ENCODE measurements around the gene HELZ2. TPM values are rescaled to one million over a fixed set of nuclear protein-coding genes. Genes with fewer than 3 reads are reported as not detected.

HELZ2 gene
- total RNA-seq, 1 experiment from 2014 or later: 27.5 TPM

DNA sequence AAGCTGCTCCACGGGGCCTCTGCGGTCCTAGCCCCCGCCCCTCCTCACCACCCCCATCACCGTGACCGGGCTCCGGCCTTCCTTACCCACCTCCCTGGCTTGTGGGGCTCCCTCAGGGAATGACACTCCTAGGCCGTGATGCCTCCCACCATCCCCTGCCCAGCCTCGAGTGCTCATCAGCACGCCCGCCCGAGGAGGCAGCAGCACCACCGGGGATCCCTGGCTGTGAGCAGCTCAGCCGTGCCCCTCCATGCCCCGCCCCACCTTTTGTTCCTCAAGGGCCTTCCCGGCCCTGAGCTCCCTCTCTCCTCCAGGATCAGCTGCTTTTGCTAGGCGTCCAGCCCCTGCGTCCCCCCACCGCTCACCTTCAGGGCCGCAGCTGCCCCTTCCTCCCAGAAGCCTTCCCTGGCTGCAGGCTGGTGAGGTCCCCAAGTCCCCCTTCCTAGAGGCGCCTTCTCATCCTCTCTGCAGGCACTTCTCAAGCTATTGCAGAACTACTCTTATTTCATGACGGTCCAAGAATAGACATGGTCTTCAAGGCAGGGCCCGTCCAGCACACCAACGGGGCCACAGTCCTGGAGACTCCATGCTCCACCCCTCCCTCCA is 17.1 kb downstream of the HELZ2 start:
- Mint-ChIP-seq H3K27me3 (ENCODE audit: low read depth) (no peaks in the 10 kb centered on the region), H3K27ac (peak overlapping the region; percentile 92; the same call in 1 of the 2 replicates), H3K9me3 (no peaks in the 10 kb centered on the region), H3K4me3 (no peak overlapping the region), H3K36me3 (peaks cover 3% of the 10 kb centered on the region), H3K4me1 (peaks cover 12% of the 10 kb centered on the region)
- CTCF ChIA-PET: interaction anchor here (0.6 to 3.9 kb wide), 3 partner anchors 12 to 417 kb away, joined by 3 to 34 read pairs (median 3); partner anchors contain the start of gene PTK6
- TF ChIP-seq ZBTB21 (CRISPR knock-in tag; IDR thresholded peaks at IDR 0.05; ENCODE audit: borderline replicate concordance): no peak
- no peak for TF ChIP-seq KAT7 (CRISPR knock-in tag; IDR thresholded peaks at IDR 0.05; ENCODE audit: borderline replicate concordance)
- TF ChIP-seq, protein P1, sequence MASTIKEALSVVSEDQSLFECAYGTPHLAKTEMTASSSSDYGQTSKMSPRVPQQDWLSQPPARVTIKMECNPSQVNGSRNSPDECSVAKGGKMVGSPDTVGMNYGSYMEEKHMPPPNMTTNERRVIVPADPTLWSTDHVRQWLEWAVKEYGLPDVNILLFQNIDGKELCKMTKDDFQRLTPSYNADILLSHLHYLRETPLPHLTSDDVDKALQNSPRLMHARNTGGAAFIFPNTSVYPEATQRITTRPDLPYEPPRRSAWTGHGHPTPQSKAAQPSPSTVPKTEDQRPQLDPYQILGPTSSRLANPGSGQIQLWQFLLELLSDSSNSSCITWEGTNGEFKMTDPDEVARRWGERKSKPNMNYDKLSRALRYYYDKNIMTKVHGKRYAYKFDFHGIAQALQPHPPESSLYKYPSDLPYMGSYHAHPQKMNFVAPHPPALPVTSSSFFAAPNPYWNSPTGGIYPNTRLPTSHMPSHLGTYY (CRISPR knock-in tag; IDR thresholded peaks at IDR 0.05): no peak
- no peak for TF ChIP-seq JUN (CRISPR knock-in tag; IDR thresholded peaks at IDR 0.05)
- TF ChIP-seq, protein P2, sequence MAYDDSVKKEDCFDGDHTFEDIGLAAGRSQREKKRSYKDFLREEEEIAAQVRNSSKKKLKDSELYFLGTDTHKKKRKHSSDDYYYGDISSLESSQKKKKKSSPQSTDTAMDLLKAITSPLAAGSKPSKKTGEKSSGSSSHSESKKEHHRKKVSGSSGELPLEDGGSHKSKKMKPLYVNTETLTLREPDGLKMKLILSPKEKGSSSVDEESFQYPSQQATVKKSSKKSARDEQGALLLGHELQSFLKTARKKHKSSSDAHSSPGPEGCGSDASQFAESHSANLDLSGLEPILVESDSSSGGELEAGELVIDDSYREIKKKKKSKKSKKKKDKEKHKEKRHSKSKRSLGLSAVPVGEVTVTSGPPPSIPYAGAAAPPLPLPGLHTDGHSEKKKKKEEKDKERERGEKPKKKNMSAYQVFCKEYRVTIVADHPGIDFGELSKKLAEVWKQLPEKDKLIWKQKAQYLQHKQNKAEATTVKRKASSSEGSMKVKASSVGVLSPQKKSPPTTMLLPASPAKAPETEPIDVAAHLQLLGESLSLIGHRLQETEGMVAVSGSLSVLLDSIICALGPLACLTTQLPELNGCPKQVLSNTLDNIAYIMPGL (CRISPR knock-in tag; IDR thresholded peaks at IDR 0.05): no peak
- no peak for TF ChIP-seq ZNF671 (CRISPR knock-in tag; IDR thresholded peaks at IDR 0.05)
- TF ChIP-seq RELA (CRISPR knock-in tag; IDR thresholded peaks at IDR 0.05; ENCODE audit: borderline replicate concordance): no peak
- TF ChIP-seq, protein P3, sequence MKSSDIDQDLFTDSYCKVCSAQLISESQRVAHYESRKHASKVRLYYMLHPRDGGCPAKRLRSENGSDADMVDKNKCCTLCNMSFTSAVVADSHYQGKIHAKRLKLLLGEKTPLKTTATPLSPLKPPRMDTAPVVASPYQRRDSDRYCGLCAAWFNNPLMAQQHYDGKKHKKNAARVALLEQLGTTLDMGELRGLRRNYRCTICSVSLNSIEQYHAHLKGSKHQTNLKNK (CRISPR knock-in tag; IDR thresholded peaks at IDR 0.05): no peak
- no peak for TF ChIP-seq NR3C1 (CRISPR knock-in tag; conservative IDR thresholded peaks at IDR 0.05; ENCODE audit: low read depth)
- no peak for TF ChIP-seq SOX15 (CRISPR knock-in tag; IDR thresholded peaks at IDR 0.05)
- TF ChIP-seq ZNF232 (CRISPR knock-in tag; IDR thresholded peaks at IDR 0.05): no peak
- no peak for DNase-seq (ENCODE audit: low spot score)
- ATAC-seq: no peak
- POLR2A ChIA-PET: interaction anchor here (0.8 kb wide), 1 partner anchor 16 kb away, joined by 3 read pairs; the partner anchor contains the start of gene HELZ2

DNA sequence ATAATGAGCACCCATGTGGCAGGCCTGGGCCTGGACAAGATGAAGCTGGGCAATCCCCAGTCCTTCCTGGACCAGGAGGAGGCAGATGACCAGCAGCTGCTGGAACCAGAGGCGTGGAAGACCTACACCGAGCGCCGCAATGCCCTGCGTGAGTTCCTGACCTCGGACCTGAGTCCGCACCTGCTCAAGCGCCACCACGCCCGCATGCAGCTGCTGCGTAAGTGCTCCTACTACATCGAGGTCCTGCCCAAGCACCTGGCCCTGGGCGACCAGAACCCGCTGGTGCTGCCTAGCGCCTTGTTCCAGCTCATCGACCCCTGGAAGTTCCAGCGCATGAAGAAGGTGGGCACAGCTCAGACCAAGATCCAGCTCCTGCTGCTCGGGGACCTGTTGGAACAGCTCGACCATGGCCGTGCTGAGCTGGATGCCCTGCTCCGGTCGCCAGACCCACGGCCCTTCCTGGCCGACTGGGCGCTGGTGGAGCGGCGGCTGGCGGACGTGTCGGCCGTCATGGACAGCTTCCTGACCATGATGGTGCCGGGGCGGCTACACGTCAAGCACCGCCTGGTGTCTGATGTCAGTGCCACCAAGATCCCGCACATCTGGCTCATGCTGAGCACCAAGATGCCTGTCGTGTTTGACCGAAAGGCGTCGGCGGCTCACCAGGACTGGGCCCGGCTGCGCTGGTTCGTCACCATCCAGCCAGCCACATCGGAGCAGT is 18.2 kb downstream of the HELZ2 start:
- no peak for ATAC-seq
- peaks cover 3% of the 10 kb centered on the region for H3K36me3 Mint-ChIP-seq
- POLR2A ChIA-PET: interaction anchor here (0.8 kb wide), 1 partner anchor 44 kb away, joined by 3 read pairs; no protein-coding TSS in a partner anchor
- TF ChIP-seq, protein P4, sequence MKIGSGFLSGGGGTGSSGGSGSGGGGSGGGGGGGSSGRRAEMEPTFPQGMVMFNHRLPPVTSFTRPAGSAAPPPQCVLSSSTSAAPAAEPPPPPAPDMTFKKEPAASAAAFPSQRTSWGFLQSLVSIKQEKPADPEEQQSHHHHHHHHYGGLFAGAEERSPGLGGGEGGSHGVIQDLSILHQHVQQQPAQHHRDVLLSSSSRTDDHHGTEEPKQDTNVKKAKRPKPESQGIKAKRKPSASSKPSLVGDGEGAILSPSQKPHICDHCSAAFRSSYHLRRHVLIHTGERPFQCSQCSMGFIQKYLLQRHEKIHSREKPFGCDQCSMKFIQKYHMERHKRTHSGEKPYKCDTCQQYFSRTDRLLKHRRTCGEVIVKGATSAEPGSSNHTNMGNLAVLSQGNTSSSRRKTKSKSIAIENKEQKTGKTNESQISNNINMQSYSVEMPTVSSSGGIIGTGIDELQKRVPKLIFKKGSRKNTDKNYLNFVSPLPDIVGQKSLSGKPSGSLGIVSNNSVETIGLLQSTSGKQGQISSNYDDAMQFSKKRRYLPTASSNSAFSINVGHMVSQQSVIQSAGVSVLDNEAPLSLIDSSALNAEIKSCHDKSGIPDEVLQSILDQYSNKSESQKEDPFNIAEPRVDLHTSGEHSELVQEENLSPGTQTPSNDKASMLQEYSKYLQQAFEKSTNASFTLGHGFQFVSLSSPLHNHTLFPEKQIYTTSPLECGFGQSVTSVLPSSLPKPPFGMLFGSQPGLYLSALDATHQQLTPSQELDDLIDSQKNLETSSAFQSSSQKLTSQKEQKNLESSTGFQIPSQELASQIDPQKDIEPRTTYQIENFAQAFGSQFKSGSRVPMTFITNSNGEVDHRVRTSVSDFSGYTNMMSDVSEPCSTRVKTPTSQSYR (CRISPR knock-in tag; IDR thresholded peaks at IDR 0.05): no peak
- no peak for TF ChIP-seq TEAD4 (CRISPR knock-in tag; IDR thresholded peaks at IDR 0.05)
- no peak for TF ChIP-seq ZNF423 (CRISPR knock-in tag; IDR thresholded peaks at IDR 0.05)
- no peak for TF ChIP-seq MXD4 (CRISPR knock-in tag; IDR thresholded peaks at IDR 0.05; ENCODE audit: borderline replicate concordance)
- TF ChIP-seq CREB1 (CRISPR knock-in tag; IDR thresholded peaks at IDR 0.05): no peak
- TF ChIP-seq RORB (CRISPR knock-in tag; IDR thresholded peaks at IDR 0.05): no peak
- TF ChIP-seq, protein P5, sequence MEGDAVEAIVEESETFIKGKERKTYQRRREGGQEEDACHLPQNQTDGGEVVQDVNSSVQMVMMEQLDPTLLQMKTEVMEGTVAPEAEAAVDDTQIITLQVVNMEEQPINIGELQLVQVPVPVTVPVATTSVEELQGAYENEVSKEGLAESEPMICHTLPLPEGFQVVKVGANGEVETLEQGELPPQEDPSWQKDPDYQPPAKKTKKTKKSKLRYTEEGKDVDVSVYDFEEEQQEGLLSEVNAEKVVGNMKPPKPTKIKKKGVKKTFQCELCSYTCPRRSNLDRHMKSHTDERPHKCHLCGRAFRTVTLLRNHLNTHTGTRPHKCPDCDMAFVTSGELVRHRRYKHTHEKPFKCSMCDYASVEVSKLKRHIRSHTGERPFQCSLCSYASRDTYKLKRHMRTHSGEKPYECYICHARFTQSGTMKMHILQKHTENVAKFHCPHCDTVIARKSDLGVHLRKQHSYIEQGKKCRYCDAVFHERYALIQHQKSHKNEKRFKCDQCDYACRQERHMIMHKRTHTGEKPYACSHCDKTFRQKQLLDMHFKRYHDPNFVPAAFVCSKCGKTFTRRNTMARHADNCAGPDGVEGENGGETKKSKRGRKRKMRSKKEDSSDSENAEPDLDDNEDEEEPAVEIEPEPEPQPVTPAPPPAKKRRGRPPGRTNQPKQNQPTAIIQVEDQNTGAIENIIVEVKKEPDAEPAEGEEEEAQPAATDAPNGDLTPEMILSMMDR (IDR thresholded peaks at IDR 0.05): no peak
- TF ChIP-seq ZNF396 (CRISPR knock-in tag; IDR thresholded peaks at IDR 0.05; ENCODE audit: borderline replicate concordance): no peak
- no peak for TF ChIP-seq TCF7 (CRISPR knock-in tag; IDR thresholded peaks at IDR 0.05; ENCODE audit: low read depth)
- no peak for TF ChIP-seq FOXP1 (CRISPR knock-in tag; IDR thresholded peaks at IDR 0.05; ENCODE audit: borderline replicate concordance)
- no peak for TF ChIP-seq GTF2I (CRISPR knock-in tag; conservative IDR thresholded peaks at IDR 0.05)
- TF ChIP-seq HMGA2 (CRISPR knock-in tag; IDR thresholded peaks at IDR 0.05): no peak
- TF ChIP-seq, protein P6, sequence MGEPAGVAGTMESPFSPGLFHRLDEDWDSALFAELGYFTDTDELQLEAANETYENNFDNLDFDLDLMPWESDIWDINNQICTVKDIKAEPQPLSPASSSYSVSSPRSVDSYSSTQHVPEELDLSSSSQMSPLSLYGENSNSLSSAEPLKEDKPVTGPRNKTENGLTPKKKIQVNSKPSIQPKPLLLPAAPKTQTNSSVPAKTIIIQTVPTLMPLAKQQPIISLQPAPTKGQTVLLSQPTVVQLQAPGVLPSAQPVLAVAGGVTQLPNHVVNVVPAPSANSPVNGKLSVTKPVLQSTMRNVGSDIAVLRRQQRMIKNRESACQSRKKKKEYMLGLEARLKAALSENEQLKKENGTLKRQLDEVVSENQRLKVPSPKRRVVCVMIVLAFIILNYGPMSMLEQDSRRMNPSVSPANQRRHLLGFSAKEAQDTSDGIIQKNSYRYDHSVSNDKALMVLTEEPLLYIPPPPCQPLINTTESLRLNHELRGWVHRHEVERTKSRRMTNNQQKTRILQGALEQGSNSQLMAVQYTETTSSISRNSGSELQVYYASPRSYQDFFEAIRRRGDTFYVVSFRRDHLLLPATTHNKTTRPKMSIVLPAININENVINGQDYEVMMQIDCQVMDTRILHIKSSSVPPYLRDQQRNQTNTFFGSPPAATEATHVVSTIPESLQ (CRISPR knock-in tag; IDR thresholded peaks at IDR 0.05): no peak

More for the DNA sequence above, 18.2 kb downstream of the HELZ2 start:
- Mint-ChIP-seq H3K27ac (no peak overlapping the region), H3K4me3 (no peak overlapping the region), H3K27me3 (ENCODE audit: low read depth) (no peaks in the 10 kb centered on the region), H3K9me3 (no peaks in the 10 kb centered on the region), H3K4me1 (peaks cover 15% of the 10 kb centered on the region)
- CTCF ChIA-PET: interaction anchor here (0.5 to 3.9 kb wide), 3 partner anchors 17 to 114 kb away, joined by 3 to 34 read pairs (median 7); partner anchors contain the start of genes HELZ2 and PTK6
- DNase-seq (ENCODE audit: low spot score): no peak
